C4-2B (cell line): Measurements from ENCODE around the gene PTPRD.

Experiments
- H3K27ac ChIP-seq: fragments of 450-650 bp; 2 replicates; pipeline ENCODE4 v1.5.1; 2017
- ZFX ChIP-seq: fragments of 450-650 bp; IDR thresholded peaks from 2 replicates; pipeline ENCODE4 v1.6.1; 2017
- TF ChIP-seq, protein P1 (sequence below): fragments of 450-650 bp; conservative IDR thresholded peaks from 2 replicates; pipeline ENCODE4 v1.5.1; 2017; ENCODE audit warnings: mild to moderate bottlenecking

Gene PTPRD

GRCh38 chr9:9924376-9924775 lies 688.4 kb downstream of the PTPRD start:
- H3K27ac ChIP-seq, result no peak overlapping the region
- no peak for TF ChIP-seq ZFX
- TF ChIP-seq, protein P1, sequence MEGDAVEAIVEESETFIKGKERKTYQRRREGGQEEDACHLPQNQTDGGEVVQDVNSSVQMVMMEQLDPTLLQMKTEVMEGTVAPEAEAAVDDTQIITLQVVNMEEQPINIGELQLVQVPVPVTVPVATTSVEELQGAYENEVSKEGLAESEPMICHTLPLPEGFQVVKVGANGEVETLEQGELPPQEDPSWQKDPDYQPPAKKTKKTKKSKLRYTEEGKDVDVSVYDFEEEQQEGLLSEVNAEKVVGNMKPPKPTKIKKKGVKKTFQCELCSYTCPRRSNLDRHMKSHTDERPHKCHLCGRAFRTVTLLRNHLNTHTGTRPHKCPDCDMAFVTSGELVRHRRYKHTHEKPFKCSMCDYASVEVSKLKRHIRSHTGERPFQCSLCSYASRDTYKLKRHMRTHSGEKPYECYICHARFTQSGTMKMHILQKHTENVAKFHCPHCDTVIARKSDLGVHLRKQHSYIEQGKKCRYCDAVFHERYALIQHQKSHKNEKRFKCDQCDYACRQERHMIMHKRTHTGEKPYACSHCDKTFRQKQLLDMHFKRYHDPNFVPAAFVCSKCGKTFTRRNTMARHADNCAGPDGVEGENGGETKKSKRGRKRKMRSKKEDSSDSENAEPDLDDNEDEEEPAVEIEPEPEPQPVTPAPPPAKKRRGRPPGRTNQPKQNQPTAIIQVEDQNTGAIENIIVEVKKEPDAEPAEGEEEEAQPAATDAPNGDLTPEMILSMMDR, result no peak

- TF ChIP-seq ZFX, result no peak
- TF ChIP-seq, protein P1, result no peak
- no peak overlapping the region for H3K27ac ChIP-seq
Measured at GRCh38 chr9:9921805-9922204, 691.0 kb downstream of the PTPRD start.

GRCh38 chr9:9920425-9921060 lies 692.3 kb downstream of the PTPRD start:
- TF ChIP-seq, protein P1, result peak; percentile 26
- TF ChIP-seq ZFX, result no peak
- H3K27ac ChIP-seq, result no peak overlapping the region

- no peak overlapping the region for H3K27ac ChIP-seq
- TF ChIP-seq ZFX, result no peak
- TF ChIP-seq, protein P1, result no peak
Measured at GRCh38 chr9:9919174-9919775, 693.5 kb downstream of the PTPRD start.

DNA sequence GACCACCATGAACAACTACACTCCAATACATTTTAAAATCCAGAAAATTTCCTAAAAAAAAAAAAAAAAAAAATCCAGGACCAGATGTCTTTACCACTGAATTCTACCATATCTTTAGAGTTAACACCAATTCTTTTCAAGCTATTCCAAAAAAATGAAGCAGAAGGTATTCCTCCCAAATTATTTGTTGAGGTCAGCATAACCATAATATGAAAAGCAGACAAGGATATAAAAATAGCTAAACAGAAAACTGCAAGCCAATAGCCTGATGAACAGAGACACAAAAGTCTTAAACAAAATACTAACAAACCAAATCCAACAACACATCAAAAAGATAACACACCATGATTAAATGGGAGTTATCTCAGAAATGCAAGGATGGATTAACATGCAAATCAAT lies 695.4 kb downstream of the PTPRD start:
- TF ChIP-seq, protein P1, result no peak
- TF ChIP-seq ZFX, result no peak
- no peak overlapping the region for H3K27ac ChIP-seq

GRCh38 chr9:9914174-9914573 lies 698.6 kb downstream of the PTPRD start:
- H3K27ac ChIP-seq, result no peak overlapping the region
- TF ChIP-seq ZFX, result no peak
- TF ChIP-seq, protein P1, result no peak; the same call in 1 of the 2 replicates

GRCh38 chr9:9913276-9913832 lies 699.4 kb downstream of the PTPRD start:
- no peak overlapping the region for H3K27ac ChIP-seq
- TF ChIP-seq, protein P1, result no peak
- TF ChIP-seq ZFX, result no peak
